Lower leg skin (tissue), 4 donors: ENCODE measurements around the gene PSPH. TPM values are rescaled to one million over a fixed set of nuclear protein-coding genes. Genes with fewer than 3 reads are reported as not detected.
A peak's percentile ranks its signal among the peaks of the same experiment; 100 is the strongest.
"Not testable (repeated sequence)": the region's sequence is repeated elsewhere in the genome, so short reads cannot be mapped to it uniquely, and the experiment has no call there.

ENCODE experiments used
- DNase-seq, 2 donors: peaks; one replicate each; pipeline ENCODE4 v3.0.0-alpha.2; 2019; ENCODE audit warnings: low spot score in 2 of 2
- H3K4me3 ChIP-seq: fragments of 200-600 bp; sonication (generic); 2 replicates; pipeline ENCODE4 v1.5.1; 2017; ENCODE audit warnings: mild to moderate bottlenecking, low read depth; ENCODE audit not compliant: poor library complexity, severe bottlenecking
- CTCF ChIP-seq, 3 donors: fragments of 450-650 bp; IDR thresholded peaks; one replicate each; pipeline ENCODE4 v1.5.1; 2016; ENCODE audit warnings: antibody characterized with exemption in 3 of 3, mild to moderate bottlenecking in 3 of 3, moderate library complexity in 2 of 3
- POLR2A ChIP-seq, 2 donors: fragments of 450-650 bp; IDR thresholded peaks; one replicate each; pipeline ENCODE4 v1.6.1; 2016 to 2017; ENCODE audit warnings: antibody characterized with exemption in 2 of 2, mild to moderate bottlenecking in 1 of 2, moderate library complexity in 1 of 2
- WGBS, 2 donors: methylation state at CpG; one replicate each; pipeline ENCODE4 v1.1.5; 2018; 5-methylcytosine and 5-hydroxymethylcytosine counted together
- intact Hi-C: fragments of 100-400 bp; cut with DNase I; formaldehyde crosslinking; loops from one replicate; pipeline ENCODE4 v1.15.0; 2023; ENCODE audit warnings: low total_unique reads
- total RNA-seq, 4 donors: library from RNA; depleted of rRNA; stranded (reverse); fragments of >200 nt; gene quantifications; one replicate each; pipeline ENCODE4 v1.1.0, GENCODE V29; 2016

The PSPH gene
- total RNA-seq, 4 donors from 2014 or later = 7.4 to 13.1 (median 9.8) TPM

GRCh38 chr7:56046721-56047445, 4.4 kb downstream of the PSPH start:
- intact Hi-C loops = no loop called here
- no peak for TF ChIP-seq CTCF (IDR thresholded peaks at IDR 0.05)
- no peak for TF ChIP-seq POLR2A (IDR thresholded peaks at IDR 0.05)
- no peak for DNase-seq
- WGBS, 2 donors = 53 to 64% methylated on average over 5 of the region's 5 CpGs
- H3K4me3 ChIP-seq = no peak overlapping the region

GRCh38 chr7:56045758-56046157, 5.5 kb downstream of the PSPH start:
- H3K4me3 ChIP-seq, intact Hi-C loops, DNase-seq: not testable (repeated sequence)
- WGBS, 2 donors = 87 to 89% methylated on average over 2 of the region's 2 CpGs

- no peak overlapping the region for H3K4me3 ChIP-seq
- DNase-seq = no peak
- 86 to 95% methylated on average over 3 of the region's 3 CpGs for WGBS, 2 donors
- intact Hi-C loops = no loop called here
- no peak for TF ChIP-seq POLR2A (IDR thresholded peaks at IDR 0.05)
- no peak for TF ChIP-seq CTCF (IDR thresholded peaks at IDR 0.05)
Measured at GRCh38 chr7:56040730-56041129, 10.5 kb downstream of the PSPH start.

GRCh38 chr7:56033671-56034432, 17.4 kb downstream of the PSPH start:
- WGBS, 2 donors = 0 to 1% methylated on average over 21 to 23 of the region's 27 CpGs
- intact Hi-C loops = no loop called here
- no peak for TF ChIP-seq POLR2A (IDR thresholded peaks at IDR 0.05)
- no peak for TF ChIP-seq CTCF (IDR thresholded peaks at IDR 0.05)
- peak in 1 of 2 donors; percentile 86 for DNase-seq
- peak overlapping the region; percentile 48 for H3K4me3 ChIP-seq

- H3K4me3 ChIP-seq, intact Hi-C loops, DNase-seq: not testable (repeated sequence)
- WGBS, 2 donors = 93 to 97% methylated on average over 7 of the region's 7 CpGs
Measured at GRCh38 chr7:56032578-56032977, 18.7 kb downstream of the PSPH start.

- DNase-seq, intact Hi-C loops, H3K4me3 ChIP-seq: not testable (repeated sequence)
- 83 to 88% methylated on average over 8 of the region's 8 CpGs for WGBS, 2 donors
Measured at GRCh38 chr7:56031556-56031955, 19.7 kb downstream of the PSPH start.

GRCh38 chr7:56030340-56030739, 20.9 kb downstream of the PSPH start:
- TF ChIP-seq POLR2A (IDR thresholded peaks at IDR 0.05) (no peak), CTCF (IDR thresholded peaks at IDR 0.05) (no peak)
- 90 to 91% methylated on average over 8 of the region's 8 CpGs for WGBS, 2 donors
- no peak for DNase-seq
- intact Hi-C loops = no loop called here
- no peak overlapping the region for H3K4me3 ChIP-seq
